IPS-18c (cell line): Measurements from ENCODE around the gene DLG5.
A peak's percentile ranks its signal among the peaks of the same experiment; 100 is the strongest.

Source experiments
- H3K4me3 ChIP-seq: 2 replicates; pipeline ENCODE4 v1.7.0; 2013; ENCODE audit warnings: low read depth, mild to moderate bottlenecking, low read length, moderate library complexity; ENCODE audit not compliant: insufficient read depth
- H3K9me3 ChIP-seq: one replicate; pipeline ENCODE4 v1.6.1; 2013; ENCODE audit warnings: mild to moderate bottlenecking, low read length, moderate library complexity; ENCODE audit not compliant: control insufficient read depth, insufficient read depth

DLG5 gene, protein sequence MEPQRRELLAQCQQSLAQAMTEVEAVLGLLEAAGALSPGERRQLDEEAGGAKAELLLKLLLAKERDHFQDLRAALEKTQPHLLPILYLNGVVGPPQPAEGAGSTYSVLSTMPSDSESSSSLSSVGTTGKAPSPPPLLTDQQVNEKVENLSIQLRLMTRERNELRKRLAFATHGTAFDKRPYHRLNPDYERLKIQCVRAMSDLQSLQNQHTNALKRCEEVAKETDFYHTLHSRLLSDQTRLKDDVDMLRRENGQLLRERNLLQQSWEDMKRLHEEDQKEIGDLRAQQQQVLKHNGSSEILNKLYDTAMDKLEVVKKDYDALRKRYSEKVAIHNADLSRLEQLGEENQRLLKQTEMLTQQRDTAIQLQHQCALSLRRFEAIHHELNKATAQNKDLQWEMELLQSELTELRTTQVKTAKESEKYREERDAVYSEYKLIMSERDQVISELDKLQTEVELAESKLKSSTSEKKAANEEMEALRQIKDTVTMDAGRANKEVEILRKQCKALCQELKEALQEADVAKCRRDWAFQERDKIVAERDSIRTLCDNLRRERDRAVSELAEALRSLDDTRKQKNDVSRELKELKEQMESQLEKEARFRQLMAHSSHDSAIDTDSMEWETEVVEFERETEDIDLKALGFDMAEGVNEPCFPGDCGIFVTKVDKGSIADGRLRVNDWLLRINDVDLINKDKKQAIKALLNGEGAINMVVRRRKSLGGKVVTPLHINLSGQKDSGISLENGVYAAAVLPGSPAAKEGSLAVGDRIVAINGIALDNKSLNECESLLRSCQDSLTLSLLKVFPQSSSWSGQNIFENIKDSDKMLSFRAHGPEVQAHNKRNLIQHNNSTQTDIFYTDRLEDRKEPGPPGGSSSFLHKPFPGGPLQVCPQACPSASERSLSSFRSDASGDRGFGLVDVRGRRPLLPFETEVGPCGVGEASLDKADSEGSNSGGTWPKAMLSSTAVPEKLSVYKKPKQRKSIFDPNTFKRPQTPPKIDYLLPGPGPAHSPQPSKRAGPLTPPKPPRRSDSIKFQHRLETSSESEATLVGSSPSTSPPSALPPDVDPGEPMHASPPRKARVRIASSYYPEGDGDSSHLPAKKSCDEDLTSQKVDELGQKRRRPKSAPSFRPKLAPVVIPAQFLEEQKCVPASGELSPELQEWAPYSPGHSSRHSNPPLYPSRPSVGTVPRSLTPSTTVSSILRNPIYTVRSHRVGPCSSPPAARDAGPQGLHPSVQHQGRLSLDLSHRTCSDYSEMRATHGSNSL (N-terminal part only)

DNA sequence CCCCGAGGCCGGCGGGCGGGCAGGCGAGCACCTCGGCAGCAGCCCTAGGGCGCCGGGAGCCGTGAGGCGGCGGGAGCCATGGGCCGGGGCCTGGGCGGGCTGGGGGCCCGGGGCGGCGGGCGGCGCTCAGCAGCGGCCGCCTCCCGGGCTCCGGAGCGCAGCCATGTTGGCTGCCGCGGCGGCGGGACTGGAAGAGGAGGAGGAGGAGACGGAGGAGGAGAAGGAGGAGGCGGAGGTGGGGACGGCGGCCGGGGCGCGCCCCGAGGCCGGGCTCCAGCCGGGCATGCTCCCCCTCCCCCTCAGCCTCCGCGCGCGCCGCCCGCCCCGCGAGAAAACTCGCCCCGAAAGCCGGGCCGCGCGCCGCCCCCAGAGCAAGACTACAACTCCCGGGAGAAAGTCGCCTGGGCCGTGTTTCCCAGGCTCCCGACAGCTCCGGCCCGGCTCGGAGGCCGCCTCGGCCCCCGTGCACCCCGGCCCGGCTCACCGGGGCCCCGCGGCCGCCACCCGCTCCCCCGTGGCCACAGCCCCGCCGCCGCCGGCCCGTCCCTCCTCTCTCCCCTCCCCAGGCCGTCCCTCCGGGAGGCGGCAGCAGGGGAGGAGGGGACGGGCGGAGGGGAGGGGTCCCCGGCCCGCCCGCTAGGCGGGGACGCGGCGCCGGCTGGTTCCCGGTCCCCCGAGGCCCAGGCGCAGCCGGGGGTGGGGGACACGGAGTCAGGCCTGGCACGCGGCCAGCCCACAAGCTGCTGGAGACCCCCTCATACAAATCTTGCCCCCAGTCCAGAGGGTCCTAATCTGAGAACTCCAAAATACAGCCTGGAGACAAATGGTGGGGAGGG, at the start of gene DLG5:
Gene DLG5 (minus strand): TSS at position 190 of the 836 bp plus-strand sequence. CDS start 235 bp downstream, outside the sequence.
- Histone ChIP-seq H3K9me3 (no peaks in the 10 kb centered on the region), H3K4me3 (peak within 1 kb of the TSS; percentile 72)

DNA sequence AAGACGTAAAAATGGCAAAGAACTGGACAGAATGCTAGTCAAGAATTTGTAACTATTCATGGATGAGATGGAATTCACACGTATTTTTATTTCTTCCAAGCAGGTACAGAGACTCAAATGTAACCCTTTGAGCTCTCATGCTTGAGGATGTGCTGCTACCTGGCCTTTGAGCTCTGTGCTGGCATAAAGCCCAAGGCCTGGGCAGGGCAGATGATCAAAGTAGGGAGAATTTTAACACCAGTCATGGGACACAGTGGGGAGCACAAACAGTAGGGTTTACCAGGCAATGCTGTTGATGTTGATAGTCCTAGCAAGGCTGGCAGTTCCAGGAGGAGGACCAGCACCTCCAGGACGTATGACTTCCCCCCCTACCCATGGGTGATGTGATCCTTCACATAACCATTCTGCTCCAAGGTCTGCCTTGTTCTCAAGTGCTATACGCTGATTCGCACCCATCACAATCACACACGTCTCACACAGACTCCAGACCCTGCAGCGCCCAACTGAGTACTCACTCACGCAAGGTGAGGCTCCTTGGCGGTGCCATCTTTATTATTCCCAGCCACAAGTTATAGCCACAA, 48.6 kb upstream of the DLG5 start:
- H3K9me3 ChIP-seq, result no peaks in the 10 kb centered on the region
- no peak overlapping the region for H3K4me3 ChIP-seq

DNA sequence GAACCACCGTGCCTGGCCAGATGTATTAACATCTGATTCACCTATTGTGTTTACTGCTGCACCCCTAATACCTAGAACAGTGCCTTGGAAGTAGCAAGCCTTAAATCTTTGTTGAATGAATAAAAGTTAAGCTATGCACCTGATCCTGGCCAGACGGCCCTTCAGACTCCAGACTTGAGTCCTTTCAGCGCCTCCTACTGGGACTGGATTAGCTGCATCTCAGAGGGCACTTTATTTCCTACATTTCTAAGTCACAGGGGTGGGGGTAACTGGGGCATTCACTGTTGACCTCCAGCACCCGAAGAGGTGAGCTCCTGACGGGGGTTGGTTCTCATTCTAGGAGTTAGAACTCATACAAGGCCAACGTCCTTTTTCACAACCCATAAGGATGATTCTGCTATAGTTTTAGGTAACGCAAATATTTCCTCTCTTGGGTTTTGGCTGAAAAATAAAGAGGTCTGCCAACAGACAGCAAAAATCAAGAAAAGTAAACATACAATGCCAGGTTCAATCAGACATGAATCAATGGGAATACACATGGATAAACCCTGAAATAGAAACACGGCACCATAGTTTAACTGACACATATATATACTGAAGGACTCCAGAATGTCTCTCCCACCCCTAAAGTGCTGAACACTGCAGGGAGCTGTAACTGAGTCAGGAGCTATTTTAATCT, 48.0 kb upstream of the DLG5 start:
- no peaks in the 10 kb centered on the region for H3K9me3 ChIP-seq

DNA sequence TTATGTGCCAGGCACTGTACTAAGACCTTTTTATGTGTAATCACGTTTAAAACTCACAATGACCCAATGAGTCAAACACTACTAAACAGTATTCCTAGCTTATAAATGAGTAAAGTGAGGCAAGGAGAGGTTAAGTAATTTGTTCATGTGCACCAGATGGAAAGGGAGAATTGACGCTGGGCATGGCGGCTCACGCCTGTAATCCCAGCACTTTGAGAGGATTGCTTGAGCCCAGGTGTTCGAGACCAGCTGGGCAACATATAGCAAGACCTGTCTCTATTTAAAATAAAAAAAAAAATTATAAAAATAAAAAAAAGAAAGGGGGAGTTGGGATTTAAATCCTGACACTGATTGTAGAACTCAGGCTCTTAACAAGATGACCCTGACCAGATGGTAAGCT, 46.7 kb upstream of the DLG5 start:
- Histone ChIP-seq H3K4me3 (no peak overlapping the region), H3K9me3 (no peaks in the 10 kb centered on the region)

More for the DNA sequence above, 48.0 kb upstream of the DLG5 start:
- no peak overlapping the region for H3K4me3 ChIP-seq

DNA sequence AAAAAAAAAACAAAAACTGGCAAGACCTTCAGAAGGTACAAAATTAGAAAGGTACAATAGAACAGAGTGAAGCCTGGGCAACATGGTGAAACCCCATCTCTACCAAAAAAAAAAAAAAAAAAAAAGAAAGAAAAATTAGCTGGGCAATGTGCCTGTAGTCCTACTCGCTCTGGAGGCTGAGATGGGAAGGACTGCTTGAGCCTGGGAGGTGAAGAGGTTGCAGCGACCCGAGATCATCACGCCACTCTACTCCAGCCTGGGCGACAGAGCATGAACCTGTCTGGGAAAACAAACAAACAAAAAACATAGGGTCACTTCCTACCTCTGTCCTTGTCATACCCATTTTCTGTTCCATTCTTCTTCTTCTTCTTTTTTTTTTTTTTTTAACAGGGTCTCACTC, 45.6 kb upstream of the DLG5 start:
- Histone ChIP-seq H3K9me3 (no peaks in the 10 kb centered on the region), H3K4me3 (no peak overlapping the region)

DNA sequence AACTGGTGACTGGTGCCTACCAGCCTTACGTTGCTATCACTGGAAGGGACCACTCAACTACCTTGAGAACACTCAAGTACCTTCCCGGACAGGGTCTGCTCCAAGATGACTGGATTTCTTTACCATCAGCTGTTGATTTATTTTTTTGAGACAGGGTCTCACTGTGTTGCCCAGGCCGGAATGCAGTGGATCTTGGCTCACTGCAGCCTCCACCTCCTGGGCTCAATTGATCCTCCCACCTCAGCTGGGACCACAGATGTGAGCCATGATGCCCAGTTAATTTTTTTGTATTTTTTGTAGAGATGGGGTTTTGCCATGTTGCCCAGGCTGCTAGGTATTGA, 45.2 kb upstream of the DLG5 start:
- Histone ChIP-seq H3K4me3 (no peak overlapping the region), H3K9me3 (no peaks in the 10 kb centered on the region)

DNA sequence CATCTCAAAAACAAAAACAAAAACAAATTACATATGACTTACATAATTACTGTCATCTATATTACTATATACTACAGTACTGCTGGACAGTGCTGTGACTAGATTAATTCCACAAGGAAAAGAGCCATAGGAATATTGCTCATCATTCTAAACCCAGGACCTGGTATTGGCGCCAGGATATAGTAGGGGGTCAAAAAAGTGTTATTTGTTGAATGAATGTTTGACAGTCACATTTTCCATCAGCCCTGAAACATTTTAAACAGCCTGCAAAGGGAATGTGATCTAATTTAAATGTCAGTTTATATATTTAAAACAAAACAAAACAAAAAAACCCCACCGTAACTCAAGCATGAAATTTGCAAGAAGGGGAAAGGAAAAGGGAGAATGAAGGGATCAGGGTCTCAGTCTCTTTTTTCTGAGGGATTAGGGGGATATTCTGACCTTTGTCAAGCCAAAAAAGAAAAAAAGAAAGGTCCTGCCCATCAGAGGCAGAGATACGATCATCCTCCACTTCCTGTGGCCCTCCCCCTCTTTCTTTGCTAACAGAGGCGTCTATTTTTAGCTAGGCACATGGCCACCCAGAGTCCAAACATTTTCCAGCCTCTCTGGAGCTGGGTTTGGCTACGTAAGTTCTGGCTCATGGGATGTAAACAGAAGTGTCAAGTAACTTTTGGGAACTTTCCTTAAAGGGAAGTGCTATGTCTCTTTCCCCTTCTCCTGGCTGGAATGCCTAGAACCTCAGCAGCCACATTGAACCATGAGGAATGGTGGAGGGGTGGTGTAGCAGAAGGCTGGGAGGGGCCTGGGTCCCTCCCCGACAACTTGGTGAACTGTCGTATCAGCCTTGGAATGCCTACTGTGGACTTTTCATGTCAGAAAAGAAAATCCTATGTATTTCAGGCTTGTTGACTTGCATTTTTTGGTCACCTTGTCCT, 44.6 kb upstream of the DLG5 start:
- no peak overlapping the region for H3K4me3 ChIP-seq
- H3K9me3 ChIP-seq, result no peaks in the 10 kb centered on the region

DNA sequence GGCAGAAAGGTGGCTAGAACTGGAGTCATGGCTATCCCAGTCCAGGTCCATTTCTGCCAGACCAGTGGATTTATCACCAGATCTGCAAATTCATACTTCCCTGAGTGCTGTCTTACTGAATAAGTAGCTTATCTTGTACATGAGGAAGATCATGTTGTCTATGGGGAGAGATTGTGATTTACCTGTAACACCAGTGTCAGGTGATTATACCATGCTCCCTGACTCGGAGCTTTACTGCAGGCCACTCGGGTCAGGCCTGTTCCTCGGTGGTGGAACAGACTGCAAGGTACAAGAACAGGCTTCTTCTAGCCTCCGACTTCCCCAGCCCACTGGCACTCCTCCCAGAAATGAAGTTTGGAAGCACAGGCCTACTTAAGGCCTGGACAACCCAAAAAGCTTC, 42.6 kb upstream of the DLG5 start:
- Histone ChIP-seq H3K9me3 (peaks cover 2% of the 10 kb centered on the region), H3K4me3 (no peak overlapping the region)

DNA sequence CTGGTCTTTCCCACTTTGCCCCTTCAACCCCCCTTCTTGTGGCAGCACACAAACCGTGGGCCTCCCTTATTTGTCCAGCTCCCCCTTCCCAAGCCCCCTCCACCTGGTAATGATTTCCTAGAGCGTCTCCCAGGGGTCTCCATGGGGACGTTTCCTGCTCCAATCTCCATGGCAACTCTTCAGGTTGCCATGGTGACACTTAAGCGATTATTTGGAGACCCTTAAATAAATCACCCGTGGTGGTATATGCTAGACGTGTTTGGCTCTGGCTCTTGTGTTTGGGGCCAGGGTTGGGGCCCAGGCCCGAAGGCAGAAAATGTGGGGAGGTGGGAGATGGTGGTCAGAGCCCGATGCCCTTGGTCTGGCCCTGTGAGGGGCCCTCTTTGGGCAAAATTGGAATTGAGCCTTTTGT, 41.1 kb upstream of the DLG5 start:
- Histone ChIP-seq H3K9me3 (peaks cover 9% of the 10 kb centered on the region), H3K4me3 (no peak overlapping the region)

DNA sequence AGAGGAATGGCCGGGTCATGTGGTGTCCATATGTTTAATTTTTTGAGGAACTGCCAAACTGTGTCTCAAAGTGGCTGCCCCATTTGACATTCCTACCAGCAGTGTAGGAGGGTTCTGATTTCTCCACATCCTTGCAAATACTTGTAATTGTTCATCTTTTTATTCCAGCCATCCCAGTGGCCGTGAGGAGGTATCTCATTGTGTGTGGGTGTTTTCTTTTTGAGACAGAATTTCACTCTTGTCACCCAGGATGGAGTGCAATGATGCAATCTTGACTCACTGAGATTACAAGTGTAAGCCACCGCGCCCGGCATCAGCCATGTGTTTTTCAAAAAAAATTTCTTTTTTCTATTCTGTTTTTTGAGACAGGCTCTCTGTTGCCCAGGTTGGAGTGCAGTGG, 38.7 kb upstream of the DLG5 start:
- peaks cover 9% of the 10 kb centered on the region for H3K9me3 ChIP-seq
- H3K4me3 ChIP-seq, result no peak overlapping the region

DNA sequence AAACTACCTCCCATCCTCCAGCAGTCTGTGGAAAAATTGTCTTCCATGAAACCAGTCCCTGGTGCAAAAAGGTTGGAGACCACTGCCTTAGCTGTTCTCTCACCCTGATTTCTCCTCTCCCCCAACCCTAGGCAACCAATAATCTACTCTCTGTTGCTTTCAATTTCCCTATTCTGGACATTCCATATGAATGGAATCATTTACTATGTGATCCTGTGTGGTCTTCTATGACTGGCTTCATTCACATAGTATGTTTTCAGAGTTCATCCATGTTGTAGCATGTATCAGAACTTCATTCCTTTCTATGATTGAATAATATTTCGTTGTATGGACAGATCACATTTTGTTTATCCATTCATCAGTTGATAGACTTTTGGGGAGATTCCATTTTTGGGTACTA, 38.3 kb upstream of the DLG5 start:
- Histone ChIP-seq H3K4me3 (no peak overlapping the region), H3K9me3 (peaks cover 9% of the 10 kb centered on the region)

DNA sequence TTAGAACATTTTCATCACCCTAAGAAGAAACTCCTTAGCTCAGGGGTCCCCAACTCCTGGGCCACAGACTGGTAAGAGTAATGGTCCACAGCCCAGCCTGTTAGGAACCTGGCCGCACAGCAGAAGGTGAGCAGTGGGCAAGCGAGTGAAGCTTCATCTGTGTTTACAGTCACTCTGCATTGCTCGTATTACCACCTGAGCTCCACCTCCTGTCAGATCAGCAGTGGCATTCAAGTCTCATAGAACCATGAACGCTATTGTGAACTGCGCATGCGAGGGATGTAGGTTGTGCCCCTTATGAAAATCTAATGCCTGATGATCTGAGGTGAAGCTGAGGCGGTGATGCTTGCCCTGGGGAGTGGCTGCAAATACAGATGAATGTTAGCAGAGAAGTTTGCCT, 37.3 kb upstream of the DLG5 start:
- H3K9me3 ChIP-seq, result peaks cover 9% of the 10 kb centered on the region
- no peak overlapping the region for H3K4me3 ChIP-seq

DNA sequence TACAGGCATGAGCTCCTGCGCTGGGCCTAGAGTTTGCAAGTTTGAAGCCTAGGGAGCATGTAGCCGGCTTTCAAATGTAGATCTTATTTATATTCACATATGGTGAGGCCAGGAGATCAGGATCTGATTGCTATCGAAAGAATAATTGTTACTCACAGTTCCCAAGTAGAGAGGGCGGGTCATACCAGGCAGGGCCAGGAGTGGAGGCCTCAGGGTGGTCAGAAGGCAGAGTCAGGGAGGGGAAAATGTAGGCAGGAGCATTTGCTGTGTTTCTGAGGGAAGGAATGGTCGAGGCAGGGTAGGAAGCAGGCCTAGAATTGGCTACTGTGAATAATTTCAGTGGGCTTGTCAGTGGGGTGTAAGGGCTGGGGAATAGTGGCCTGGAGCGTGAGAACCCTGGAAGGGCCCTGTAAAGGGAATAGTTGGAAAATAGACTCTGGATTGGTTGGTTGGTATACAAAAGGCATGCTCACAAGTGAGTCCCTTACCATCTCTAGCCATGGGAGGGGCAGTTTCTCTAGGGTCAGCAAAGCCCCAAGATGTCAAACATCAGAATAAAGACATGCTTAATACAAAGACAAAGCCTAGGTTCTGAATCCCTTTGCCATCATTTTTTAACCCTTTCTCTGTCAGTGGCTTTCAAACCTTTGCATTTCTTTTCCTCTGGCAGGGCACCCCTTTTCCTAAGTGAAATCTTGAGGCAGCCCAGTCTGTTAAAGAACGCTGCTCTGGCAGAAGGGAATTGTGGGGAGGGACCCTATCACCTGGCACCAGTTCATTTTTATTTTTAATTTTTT, 36.0 kb upstream of the DLG5 start:
- H3K4me3 ChIP-seq, result no peak overlapping the region
- peaks cover 9% of the 10 kb centered on the region for H3K9me3 ChIP-seq

DNA sequence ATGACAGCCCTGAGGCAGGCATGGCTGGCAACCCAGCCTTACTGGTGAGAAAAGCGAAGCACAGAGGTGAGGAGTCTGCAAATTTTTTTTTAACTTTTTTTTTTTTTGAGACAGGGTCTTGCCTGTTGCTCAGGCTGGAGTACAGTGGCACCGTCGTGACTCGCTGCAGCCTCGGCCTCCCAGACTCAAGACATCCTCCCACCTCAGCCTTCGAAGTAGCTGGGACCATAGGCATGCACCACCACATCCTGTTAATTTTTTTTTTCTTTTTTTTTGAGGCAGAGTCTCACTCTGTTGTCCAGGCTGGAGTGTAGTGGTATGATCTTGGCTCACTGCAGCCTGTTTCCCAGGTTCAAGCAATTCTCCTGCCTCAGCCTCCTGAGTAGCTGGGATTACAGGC, 35.1 kb upstream of the DLG5 start:
- H3K9me3 ChIP-seq, result peaks cover 9% of the 10 kb centered on the region
- no peak overlapping the region for H3K4me3 ChIP-seq
